NCI-H2029 (cell line): ENCODE measurements around the gene CALCB.
"Not testable (repeated sequence)": the region's sequence is repeated elsewhere in the genome, so short reads cannot be mapped to it uniquely, and the experiment has no call there.

Experiments
- DNase-seq: peaks from one replicate; lab custom pipeline; 2025; lab: John Stamatoyannopoulos, UW

Gene CALCB, protein sequence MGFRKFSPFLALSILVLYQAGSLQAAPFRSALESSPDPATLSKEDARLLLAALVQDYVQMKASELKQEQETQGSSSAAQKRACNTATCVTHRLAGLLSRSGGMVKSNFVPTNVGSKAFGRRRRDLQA

DNA sequence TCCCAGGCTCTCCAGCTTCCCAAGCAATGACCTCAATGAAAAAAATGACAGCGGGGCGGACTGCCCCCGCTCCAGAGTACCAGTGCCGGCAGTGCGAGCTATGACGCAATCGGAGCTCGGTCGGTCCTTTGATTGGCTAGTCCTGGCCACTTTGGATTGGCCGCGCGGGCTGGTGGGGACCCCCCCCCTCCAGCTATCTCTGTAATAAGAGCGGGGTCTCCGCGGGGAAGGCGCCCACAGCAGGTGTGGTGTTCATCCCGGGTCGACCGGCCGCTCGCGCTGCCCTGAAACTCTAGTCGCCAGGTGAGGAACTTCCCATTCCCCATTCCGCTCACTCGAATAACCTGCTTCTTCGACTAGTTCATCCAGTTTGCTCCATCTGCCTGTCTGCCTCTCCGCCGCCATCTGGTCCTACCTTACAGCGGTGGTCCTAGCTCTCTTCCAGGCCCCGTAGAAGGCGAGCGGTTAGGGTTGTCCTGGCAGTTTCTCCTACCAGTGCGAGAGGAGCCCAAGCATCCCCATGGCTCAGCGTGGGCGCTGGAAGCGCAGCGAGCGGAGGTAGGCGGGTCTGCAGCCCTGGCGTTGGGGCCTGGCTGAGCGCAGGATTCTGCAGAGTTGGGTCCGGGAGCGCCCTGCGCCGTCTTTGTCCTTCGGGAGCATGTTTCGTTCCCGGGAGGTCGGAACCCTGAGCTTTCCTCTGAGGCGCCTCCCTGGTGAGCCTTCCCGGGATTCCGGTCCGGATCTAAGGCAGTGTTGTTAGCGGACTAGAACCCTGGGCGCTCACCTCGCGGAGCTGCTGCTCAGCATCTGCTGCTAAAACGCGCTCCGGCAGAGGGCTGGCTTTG lies at the start of gene CALCB:
CALCB (plus strand) TSS at position 233 of the 845 bp plus-strand sequence. CDS start 1,126 bp downstream, outside the sequence.
- peak; percentile 20 for DNase-seq

DNA sequence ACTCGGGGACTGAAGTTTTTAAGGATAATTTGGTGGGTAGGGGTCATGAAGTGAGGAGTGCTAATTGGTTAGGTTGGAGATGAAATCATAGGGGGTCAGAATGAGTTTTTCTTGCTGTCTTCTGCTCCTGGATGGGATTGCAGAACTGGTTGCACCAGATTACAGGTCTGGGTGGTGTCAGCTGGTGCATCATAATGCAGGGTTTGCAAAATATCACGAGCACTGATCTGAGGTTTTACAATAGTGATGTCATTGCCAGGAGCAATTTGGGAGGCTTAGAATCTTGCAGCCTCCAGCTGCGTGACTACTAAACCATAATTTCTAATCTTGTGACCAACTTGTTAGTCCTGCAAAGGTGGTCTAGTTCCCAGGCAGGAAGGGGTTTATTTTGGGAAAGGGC lies 46.4 kb upstream of the CALCB start:
- no peak for DNase-seq

DNA sequence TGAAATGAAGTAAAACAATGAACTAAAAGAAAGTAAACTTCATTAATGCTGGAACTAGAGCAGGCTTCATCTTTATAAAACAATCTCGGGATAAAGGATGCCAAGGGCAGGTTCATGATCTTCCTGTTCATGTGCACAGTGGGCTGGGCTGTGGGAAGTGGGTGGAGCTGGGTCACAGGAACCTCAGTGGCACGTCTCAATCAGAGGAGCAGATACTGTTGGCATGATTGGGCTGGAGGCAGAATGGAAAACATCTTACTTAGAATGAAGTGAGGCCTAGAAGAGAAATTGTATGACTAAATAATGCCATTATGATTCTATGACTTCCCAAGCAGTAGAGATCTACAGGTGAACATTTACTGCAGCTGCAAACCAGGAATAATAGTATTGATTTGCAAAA lies 45.4 kb upstream of the CALCB start:
- no peak for DNase-seq

DNA sequence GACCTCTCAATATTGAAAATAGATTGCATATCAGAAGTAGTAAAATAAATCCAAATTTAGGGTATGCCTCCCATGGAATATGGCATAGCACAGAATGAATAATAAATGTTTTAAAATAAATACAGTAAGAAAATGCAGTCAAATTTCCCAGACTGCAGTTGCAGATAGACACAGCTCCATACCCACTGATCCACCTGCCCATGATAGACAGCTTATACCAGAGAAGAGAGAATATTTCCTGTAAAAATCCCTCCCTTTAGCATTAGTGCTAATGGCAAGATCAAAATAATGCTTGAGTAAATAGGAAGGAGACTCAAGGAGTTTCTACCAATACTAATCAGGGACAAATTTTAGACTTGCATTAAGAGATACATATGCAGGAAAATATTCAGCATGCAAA lies 45.0 kb upstream of the CALCB start:
- DNase-seq = no peak

DNA sequence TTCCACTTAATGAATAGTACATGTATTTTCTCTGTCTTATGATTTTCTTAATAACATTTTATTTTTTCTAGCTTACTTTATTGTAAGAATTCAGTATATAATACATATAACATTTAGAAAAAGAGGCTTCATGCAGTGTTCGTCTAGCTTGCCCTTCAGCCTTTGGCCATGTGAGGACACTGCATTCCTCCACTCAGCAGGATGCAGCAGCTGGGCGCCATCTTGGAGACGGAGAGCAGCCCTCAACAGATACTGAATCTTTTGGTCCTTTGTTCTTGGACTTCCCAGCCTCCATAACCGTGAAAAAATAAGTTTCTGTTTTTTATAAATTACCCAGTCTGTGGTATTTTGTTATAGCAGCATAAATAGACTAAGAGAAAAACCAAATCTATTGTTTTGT lies 41.4 kb upstream of the CALCB start:
- not testable (repeated sequence) for DNase-seq

DNA sequence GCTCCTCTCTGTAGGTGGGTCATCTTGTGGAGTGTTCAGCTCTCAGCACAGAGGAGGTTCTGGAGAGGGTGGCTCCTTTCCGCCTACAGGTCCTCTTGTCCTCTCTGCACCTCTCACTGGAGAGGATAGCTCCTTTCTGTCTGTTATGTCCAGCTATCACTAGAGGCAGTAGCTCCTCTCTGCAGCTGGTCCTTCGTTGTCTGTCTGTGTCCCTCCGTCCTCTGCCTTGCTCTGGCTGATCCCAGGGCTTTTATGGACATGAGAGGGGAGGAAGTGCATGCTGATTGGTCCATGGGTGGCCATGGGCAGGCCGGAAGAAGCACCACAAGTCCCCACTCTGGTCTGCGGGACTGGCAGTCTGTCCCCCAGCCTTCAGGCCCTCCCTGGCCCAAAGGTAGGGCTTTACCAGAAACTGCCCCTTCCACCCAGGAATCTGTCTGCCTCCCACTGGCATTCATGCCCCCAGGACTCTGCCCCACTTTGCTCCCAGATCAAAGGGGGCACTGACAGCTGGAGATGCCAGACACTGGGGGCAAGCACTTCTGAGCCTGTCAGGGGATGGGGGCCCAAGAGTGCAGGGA lies 38.6 kb upstream of the CALCB start:
- no peak for DNase-seq

DNA sequence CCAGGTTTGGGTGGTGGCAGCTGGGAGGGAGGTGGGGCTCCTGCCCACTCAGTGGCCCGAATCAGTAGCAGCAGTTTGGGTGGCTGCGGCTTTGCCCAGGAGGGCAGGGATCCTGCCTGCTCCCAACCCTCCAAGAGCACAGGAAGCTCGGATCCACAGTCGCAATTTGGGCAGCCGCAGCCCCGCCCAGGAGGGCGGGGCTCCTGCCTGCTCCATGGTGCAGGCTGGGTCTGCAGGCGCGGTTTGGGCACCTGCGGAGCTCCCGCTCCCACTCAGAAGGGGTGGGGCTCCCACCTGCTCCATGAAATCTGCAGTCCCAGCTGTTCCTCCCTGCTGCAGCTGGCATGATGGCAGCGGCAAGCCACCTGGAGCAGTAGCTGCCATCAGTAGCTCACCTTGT lies 38.1 kb upstream of the CALCB start:
- peak; percentile 53 for DNase-seq

DNA sequence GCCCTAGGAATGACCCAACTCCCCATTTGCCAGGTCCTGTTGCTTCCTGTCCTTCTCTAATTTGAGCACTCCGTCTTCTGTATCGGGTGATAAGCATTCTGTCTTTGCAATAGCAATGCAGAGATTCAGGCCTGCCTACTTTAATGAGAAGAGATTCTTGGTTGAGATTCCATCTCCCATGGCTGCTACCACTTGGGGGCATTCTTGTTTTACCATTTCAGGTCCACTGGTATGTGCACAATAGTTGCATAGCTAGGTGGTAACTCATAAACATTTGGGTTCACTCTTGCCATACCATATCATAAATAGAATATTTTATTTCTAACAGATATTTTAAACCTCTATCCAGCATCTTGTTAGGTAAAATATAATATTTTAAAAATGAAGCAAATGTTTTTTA lies 34.4 kb upstream of the CALCB start:
- no peak for DNase-seq

DNA sequence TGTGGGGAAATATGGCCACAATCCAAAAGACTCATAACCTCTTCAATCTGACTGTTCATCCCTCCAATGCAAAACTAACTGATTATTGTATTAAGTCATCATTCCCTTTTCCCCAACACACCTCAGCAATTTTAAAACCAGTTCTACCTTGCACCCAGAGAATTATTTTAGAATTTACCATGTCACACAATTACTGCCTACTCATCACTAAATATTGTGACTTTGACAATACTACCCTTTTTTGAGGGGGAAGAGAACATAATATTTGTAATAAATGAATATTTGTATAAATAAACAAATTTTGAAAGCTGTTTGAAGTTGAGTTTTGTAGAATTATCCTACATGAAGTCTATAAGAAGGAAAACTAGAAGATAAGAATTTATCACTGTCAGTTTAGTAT lies 28.2 kb upstream of the CALCB start:
- no peak for DNase-seq

DNA sequence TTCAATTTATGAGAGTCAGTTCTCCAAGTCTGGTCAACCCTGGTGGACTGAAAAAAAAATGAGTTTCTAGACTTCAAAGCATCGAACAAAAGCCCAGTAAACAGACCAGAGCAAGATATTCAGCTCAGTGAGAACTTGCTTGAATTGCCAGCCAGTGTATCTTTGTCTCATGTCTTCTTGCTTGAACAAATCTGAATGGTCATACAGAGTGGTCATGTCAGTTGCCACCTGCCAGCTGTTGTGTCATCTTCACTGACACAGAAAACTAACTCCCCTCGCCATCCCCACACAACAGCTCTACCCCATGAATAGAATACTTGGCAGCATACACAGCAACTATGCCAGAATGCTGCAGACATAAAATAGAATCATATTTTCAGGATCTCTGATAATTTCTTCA lies 27.5 kb upstream of the CALCB start:
- DNase-seq = no peak

DNA sequence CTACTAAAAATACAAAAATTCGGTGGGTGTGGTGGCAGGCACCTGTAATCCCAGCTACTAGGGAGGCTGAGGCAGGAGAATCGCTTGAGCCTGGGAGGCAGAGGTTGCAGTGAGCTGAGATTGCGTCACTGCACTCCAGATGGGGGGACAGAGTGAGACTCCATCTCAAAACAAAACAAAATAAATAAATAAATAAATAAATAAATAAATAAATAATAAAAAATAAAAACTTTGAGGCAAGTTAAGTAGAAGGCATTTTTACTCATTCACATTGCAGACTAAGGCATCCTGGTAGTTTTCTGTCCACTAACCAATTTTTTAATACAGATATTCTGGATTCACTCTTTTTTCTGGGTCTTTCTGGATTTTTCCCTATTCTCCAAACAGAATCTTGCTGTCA lies 26.7 kb upstream of the CALCB start:
- DNase-seq = not testable (repeated sequence)

DNA sequence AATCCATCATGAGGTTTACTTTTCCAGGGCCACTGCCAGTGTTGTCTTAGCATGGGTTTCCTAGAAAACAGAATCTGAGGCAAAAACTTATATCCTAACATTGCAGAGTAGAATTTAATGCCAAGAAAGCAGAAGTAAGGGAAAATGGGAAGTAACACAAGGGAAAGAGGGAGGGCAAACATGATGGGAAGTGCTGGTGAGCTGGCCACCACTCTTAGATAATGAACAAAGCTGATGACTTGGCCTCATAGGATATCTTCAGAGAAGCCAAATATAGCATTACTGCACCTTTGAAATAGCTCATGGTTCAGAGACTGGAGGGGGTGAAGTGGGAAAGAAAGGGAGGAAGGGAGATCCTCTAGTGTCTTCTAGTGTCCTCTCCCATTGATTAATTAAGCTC lies 24.8 kb upstream of the CALCB start:
- DNase-seq = no peak

DNA sequence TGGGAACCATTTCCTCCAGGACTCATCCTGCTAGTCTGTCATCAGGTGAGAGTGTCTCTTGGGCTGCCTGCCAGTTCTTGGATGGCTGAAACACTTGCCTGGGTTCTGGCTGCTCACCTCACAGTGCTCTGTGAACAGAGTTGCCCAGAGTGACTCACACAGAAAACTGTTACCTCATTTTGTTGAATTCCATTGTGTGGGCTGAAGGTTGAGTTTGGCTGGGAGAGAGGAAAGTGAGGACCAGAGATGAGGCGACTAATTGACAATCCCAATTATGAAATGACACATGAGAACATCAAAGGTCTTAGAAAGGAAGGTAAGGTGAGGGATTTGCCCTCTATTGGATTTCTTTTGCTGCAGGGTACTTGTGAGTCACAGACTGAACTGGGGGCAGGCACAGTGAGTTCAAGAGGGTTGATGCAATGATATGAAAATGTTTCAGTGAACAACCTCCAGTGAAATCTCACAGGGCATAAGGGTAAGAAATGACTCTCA lies 20.2 kb upstream of the CALCB start:
- peak; percentile 64 for DNase-seq

DNA sequence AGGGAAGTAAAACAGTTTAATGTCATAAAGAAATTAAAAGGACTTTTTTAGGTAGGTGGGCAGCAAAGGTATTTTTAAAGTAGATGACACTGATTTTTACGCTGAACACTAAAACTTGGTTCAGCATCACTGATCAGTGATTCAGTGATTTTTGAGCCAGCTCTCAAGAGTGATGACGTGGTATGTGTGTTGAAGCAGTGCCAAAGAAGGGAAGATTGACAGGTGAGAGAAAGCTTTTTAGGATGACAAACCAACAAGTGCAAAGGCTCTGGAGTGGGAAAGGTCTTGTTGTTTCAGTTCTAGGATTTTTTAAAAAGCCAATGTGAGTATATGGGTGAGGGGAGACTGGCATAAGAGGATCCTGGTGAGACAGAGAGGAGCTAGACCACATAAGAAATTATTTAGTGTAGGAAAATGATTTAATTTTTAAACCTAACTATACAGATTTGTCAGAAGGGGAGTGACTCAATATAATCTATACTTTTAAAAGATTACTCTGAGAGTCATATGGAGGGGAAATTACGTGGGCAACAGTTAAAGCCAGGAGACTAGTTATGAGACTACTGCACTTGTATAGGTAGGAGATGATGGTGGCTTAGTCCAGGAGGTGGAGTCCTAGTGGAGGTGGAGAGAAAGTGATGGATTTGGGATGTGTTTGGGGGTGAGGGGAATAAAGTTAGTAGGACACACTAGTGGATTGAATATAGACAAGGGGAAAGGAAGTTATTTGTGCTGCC lies 17.6 kb upstream of the CALCB start:
- DNase-seq = peak; percentile 8

DNA sequence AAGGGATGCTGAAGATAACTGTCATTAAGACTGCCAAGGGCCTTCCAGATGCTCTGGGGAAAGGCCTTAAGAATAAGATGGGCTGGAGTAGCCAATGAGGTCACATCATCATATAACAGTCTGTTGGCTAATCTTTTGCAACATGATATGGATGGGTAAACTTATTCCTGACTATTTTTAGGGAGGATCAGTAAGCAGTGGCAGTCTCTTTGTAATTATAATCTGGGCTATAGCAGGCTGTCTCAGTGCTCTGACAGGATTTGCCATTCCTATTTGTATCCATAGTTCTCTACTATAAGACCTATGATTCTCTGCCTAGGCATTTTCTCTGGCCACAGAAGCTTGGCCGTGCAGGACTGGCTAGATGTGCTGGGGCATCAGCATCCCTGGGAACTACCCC lies 16.1 kb upstream of the CALCB start:
- no peak for DNase-seq

DNA sequence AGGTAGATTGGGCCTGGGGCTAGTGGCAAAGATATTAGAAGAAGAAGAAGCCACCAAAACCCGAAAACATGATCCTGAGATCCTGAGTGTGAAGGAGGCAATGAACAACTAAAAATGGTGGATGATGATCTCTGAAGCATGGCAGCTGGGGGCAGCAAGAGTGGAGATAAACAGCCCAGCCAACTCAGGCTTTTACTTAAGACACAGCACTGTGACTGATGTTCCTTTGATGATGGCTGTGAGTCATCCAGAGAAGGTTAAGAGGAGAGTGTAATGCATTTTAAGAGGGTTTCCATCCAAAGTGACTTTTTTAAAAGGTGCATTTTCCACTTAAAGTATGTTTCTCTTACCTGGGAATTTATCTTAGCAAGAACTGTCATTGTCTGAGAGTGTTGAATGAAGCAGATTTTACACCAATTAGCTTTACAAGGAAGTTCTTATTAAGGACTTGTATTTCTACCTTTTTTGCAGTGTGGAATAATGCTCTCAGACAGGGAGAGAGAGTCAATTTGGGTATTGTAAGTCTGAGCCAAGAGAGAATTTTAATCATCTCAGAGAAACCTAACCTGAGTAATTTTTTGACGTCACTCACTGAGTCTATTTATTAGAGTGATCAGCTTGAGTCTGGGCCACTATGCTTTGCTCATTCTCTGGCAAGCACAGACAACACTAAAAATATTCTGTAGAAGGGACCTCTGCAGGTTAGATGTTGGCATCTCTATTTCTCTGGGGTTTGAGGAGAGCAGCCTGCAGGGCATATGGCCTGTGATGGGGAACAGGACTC lies 14.1 kb upstream of the CALCB start:
- no peak for DNase-seq

DNA sequence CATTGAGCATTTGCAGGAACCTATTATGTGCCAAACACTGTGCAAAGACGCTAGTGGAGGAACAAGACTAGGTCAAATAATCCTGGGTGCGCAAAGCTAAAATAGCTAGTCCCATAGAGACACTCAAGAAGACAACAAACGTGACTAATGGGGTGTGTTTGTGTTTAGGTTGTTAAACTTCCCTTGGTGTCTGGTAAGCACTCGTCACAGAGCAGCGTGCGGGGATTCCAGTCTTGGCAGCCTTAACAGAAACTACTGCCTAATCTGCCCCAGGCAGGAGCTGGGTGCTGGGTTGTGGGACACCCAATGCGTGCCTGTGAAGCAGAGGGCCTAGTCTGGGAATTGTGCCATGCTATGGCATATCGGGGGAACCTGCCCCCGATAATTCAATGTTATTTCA lies 10.8 kb upstream of the CALCB start:
- DNase-seq = no peak

DNA sequence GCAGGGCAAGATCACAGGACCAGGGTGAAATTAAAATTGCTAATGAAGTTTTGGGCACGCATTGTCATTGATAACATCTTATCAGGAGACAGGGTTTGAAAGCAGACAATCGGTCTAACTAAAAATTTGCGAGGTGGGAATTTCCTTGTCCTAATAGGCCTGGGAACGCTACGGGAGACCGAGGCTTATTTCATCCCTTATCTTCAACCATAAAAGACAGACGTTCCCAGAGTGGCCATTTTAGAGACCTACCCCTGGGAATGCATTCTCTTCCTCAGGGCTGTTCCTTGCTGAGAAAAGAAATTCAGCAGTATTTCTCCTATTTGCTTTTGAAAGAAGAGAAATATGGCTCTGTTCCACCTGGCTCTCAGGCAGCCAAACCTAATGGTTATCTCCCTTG lies 3.6 kb upstream of the CALCB start:
- not testable (repeated sequence) for DNase-seq

DNA sequence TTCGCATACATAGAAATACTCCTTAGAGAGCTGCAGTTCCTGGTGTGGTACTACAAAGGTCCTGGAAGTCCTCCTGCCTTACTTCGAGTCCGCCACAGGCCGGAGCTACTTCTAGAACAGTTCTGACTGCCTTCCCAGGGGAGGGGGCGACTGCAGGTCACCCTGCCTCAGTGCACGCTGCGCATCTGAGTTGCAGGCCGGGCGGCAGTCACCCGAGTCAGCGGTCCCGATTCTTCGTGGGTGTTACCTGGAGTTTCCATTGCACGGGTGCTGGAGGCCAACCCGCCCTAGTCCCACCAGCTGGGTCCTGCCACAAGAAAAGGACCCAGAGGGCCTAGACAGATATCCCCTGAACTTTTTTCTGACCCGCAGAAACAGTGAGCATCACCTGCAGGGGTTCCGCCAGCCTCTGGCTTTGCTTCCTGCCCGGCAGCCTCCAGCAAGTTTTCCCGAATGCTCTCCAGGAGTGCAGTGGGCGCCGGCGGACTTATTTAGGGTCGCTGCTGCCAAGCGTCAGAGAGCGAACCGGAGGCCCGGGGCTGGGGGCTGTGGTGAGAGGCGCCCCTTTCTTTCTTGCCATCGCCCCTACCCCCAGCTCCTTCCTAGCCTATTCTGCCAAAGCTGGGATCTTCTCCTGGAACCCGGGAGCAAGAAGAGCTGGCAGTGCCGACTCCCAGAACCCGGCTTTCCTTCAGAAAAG lies 1.7 kb upstream of the CALCB start:
- no peak for DNase-seq

DNA sequence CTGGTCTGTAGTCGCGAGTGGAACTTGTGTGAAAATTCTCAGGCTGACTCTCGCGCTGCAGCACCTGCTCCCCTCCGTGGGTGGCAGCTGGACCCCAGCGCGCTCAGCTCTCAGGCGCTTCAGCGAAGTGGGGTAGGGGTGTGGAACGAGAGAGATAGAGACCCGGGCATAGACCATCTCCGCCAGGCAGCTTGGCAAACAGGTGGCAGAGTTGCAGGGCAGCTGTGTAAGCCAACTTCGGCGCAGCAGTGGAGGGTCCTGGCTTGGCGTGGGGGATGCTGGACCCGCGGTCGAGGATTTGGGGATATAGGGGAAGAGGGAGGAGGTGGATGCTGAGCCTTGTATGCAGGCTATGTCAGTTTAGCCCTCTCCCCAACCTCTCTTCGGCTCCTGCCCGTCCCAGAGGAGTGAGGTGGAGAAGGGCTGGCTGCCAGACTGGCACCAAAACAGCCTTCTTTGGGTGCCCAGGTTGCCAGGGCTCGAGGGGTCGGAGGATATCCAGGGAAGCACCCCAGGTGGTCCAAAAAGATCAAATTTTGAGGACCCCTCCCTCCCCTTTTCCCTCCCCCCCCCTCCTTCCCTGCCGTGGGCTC lies 746 bp upstream of the CALCB start:
- DNase-seq = no peak
